Thyroid gland (tissue), 4 donors: ENCODE data around the gene FNDC5.

ENCODE experiments used
- POLR2A ChIP-seq, 2 donors: fragments of 450-650 bp; IDR thresholded peaks; one replicate each; pipeline ENCODE4 v1.6.1; 2017; ENCODE audit warnings: antibody characterized with exemption in 2 of 2, mild to moderate bottlenecking in 2 of 2, moderate library complexity in 1 of 2
- TF ChIP-seq, protein P1 (sequence below), 6 experiments: fragments of 200-600 bp in 3 of 6; fragments of 450-650 bp in 3 of 6; sonication (generic) in 3 of 6; IDR thresholded peaks; one replicate each; pipeline ENCODE4 v1.5.1; 2016 to 2019; ENCODE audit warnings: antibody characterized with exemption in 6 of 6, mild to moderate bottlenecking in 2 of 6, inconsistent platforms in 1 of 6, moderate library complexity in 1 of 6

DNA sequence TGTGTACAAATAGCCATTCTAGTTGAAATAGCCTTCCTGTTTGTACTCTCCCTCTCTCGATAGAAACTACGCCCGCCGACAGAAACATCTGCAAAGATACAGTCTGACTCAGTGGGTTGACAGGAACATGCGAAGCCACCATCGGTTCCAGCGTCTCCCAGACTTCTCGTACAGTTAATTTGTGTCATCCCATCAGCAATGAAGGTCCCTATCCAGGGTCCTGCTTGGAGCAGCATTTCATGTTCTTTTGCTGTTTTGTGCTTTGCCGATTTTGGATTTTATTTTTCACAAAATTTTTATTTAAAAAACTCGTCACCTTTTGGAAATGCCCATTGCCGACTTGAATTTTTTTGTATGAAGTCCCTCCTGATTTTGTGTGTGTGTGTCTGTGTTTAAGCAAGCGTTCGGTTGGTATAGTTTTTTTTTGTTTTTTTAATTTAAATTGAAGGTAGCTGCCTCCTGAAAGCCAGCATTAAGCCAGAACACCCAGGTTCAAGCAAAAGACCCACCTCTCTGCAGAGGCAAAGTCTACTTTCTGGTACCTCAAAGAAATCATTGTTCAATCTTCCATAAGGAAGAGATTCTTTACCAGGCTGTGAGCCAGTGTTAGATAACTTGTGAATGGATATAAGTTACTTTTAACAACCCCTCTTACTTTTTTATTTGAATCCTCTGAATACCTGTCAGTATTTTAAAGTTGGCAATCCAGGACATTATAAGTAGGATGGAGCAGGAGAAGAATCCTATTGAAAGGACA lies 14.7 kb downstream of the FNDC5 start:
- TF ChIP-seq POLR2A (IDR thresholded peaks at IDR 0.05): no peak
- TF ChIP-seq, protein P1, sequence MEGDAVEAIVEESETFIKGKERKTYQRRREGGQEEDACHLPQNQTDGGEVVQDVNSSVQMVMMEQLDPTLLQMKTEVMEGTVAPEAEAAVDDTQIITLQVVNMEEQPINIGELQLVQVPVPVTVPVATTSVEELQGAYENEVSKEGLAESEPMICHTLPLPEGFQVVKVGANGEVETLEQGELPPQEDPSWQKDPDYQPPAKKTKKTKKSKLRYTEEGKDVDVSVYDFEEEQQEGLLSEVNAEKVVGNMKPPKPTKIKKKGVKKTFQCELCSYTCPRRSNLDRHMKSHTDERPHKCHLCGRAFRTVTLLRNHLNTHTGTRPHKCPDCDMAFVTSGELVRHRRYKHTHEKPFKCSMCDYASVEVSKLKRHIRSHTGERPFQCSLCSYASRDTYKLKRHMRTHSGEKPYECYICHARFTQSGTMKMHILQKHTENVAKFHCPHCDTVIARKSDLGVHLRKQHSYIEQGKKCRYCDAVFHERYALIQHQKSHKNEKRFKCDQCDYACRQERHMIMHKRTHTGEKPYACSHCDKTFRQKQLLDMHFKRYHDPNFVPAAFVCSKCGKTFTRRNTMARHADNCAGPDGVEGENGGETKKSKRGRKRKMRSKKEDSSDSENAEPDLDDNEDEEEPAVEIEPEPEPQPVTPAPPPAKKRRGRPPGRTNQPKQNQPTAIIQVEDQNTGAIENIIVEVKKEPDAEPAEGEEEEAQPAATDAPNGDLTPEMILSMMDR (IDR thresholded peaks at IDR 0.05): no peak
